HEK293T (cell line): ENCODE results near the gene ANKRD62.

Source experiments
- CTCF ChIA-PET: fragments of 350-600 bp; formaldehyde crosslinking; extraction: SDS; loops from one replicate; lab custom pipeline; 2021; ENCODE audit warnings: antibody characterized with exemption, inconsistent platforms; lab: Yijun Ruan, JAX
- POLR2A ChIA-PET: fragments of 350-600 bp; formaldehyde crosslinking; extraction: SDS; loops from one replicate; lab custom pipeline; 2020; ENCODE audit warnings: antibody characterized with exemption, inconsistent platforms; lab: Yijun Ruan, JAX
- DNase-seq: peaks from one replicate; pipeline ENCODE4 v3.0.0; 2012; ENCODE audit warnings: mixed read lengths; ENCODE audit errors: extremely low spot score
- ARNT ChIP-seq: fragments of 450-650 bp; IDR thresholded peaks from 2 replicates; pipeline ENCODE4 v1.6.1; 2017; ENCODE audit warnings: mild to moderate bottlenecking
- BHLHE40 ChIP-seq: fragments of 450-650 bp; IDR thresholded peaks from 2 replicates; pipeline ENCODE4 v1.6.1; 2016; ENCODE audit warnings: mild to moderate bottlenecking, moderate library complexity, borderline replicate concordance
- CTBP1 ChIP-seq: fragments of 450-650 bp; IDR thresholded peaks from 2 replicates; pipeline ENCODE4 v1.6.1; 2016; ENCODE audit warnings: borderline replicate concordance
- ELF4 ChIP-seq: fragments of 450-650 bp; IDR thresholded peaks from 2 replicates; pipeline ENCODE4 v1.6.1; 2017; ENCODE audit warnings: antibody characterized with exemption
- FOXA1 ChIP-seq: fragments of 450-650 bp; IDR thresholded peaks from 2 replicates; pipeline ENCODE4 v1.6.1; 2016; ENCODE audit warnings: mild to moderate bottlenecking
- FOXK2 ChIP-seq: fragments of 450-650 bp; IDR thresholded peaks from 2 replicates; pipeline ENCODE4 v1.6.1; 2016; ENCODE audit warnings: mild to moderate bottlenecking
- FOXM1 ChIP-seq: fragments of 450-650 bp; IDR thresholded peaks from 2 replicates; pipeline ENCODE4 v1.6.1; 2017; ENCODE audit warnings: mild to moderate bottlenecking, borderline replicate concordance
- HDGF ChIP-seq: fragments of 450-650 bp; IDR thresholded peaks from 2 replicates; pipeline ENCODE4 v1.6.1; 2017; ENCODE audit warnings: antibody characterized with exemption, borderline replicate concordance
- L3MBTL2 ChIP-seq: fragments of 450-650 bp; conservative IDR thresholded peaks from 2 replicates; pipeline ENCODE4 v1.6.1; 2016; ENCODE audit warnings: mild to moderate bottlenecking
- LEF1 ChIP-seq: fragments of 450-650 bp; IDR thresholded peaks from 2 replicates; pipeline ENCODE4 v1.6.1; 2017; ENCODE audit warnings: mild to moderate bottlenecking, borderline replicate concordance
- NFRKB ChIP-seq: fragments of 450-650 bp; IDR thresholded peaks from 2 replicates; pipeline ENCODE4 v1.6.1; 2016; ENCODE audit warnings: mild to moderate bottlenecking, moderate library complexity
- SP1 ChIP-seq: fragments of 450-650 bp; IDR thresholded peaks from 2 replicates; pipeline ENCODE4 v1.6.1; 2017
- SUZ12 ChIP-seq: fragments of 450-650 bp; IDR thresholded peaks from 2 replicates; pipeline ENCODE4 v1.6.1; 2016; ENCODE audit warnings: mild to moderate bottlenecking
- TARDBP ChIP-seq: fragments of 450-650 bp; IDR thresholded peaks from 2 replicates; pipeline ENCODE4 v1.6.1; 2016
- ZNF384 ChIP-seq: fragments of 450-650 bp; IDR thresholded peaks from 2 replicates; pipeline ENCODE4 v1.6.1; 2016
- TF ChIP-seq, protein P1 (sequence below): fragments of 450-650 bp; IDR thresholded peaks from 2 replicates; pipeline ENCODE4 v1.6.1; 2016

The ANKRD62 gene

GRCh38 chr18:12154361-12154760 is 60.7 kb downstream of the ANKRD62 start:
- ChIA-PET POLR2A (no interaction called here), CTCF (no interaction called here)
- no peak for DNase-seq
- TF ChIP-seq LEF1 (no peak), FOXK2 (no peak), NFRKB (no peak), FOXA1 (no peak), ELF4 (no peak), BHLHE40 (no peak)
- TF ChIP-seq, protein P1, sequence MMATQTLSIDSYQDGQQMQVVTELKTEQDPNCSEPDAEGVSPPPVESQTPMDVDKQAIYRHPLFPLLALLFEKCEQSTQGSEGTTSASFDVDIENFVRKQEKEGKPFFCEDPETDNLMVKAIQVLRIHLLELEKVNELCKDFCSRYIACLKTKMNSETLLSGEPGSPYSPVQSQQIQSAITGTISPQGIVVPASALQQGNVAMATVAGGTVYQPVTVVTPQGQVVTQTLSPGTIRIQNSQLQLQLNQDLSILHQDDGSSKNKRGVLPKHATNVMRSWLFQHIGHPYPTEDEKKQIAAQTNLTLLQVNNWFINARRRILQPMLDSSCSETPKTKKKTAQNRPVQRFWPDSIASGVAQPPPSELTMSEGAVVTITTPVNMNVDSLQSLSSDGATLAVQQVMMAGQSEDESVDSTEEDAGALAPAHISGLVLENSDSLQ = no peak

DNA sequence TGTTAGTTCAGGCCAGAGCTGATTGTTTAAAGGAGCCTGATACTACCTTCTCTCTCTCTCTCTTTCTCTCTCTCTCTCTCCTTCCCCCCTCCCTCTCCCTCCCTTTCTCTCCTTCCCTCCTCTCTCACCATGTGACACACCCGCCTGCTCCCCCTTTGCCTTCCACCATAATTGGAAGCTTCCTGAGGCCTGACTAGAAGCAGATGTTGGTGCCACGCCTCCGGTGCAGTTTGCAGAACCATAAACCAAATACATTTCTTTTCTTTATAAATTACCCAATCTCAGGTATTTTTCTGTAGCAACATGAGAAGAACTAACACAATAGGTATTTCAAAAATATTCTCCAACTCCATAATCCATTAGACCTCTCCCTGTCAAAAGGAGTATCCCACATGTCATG is 62.4 kb downstream of the ANKRD62 start:
- TF ChIP-seq, protein P1 = no peak
- TF ChIP-seq ELF4 (no peak), BHLHE40 (no peak), SUZ12 (no peak), NFRKB (no peak), HDGF (no peak), L3MBTL2 (no peak), SP1 (no peak), TARDBP (no peak), ARNT (no peak), FOXM1 (no peak), LEF1 (no peak), ZNF384 (no peak), CTBP1 (no peak), FOXK2 (no peak), FOXA1 (no peak)
- POLR2A ChIA-PET = no interaction called here
- CTCF ChIA-PET = no interaction called here
- DNase-seq = no peak

- POLR2A ChIA-PET = no interaction called here
- CTCF ChIA-PET = no interaction called here
- TF ChIP-seq, protein P1 = 0 out of 2 replicates have a peak, but pooled peaks have one; percentile 13
- no peak for TF ChIP-seq HDGF
- DNase-seq = no peak
Observed at GRCh38 chr18:12159446-12159845, 65.8 kb downstream of the ANKRD62 start.

GRCh38 chr18:12162786-12163185 is 69.1 kb downstream of the ANKRD62 start:
- no peak for TF ChIP-seq SP1
- TF ChIP-seq HDGF = no peak
- no peak for TF ChIP-seq ZNF384
- ChIA-PET CTCF (no interaction called here), POLR2A (no interaction called here)
- DNase-seq = no peak

GRCh38 chr18:12165038-12165768 is 71.6 kb downstream of the ANKRD62 start:
- POLR2A ChIA-PET = no interaction called here
- CTCF ChIA-PET = no interaction called here
- no peak for DNase-seq
- TF ChIP-seq, protein P1 = peak; percentile 52; the same call in 1 of the 2 replicates
- TF ChIP-seq L3MBTL2 (no peak), CTBP1 (peak; percentile 60; the same call in 1 of the 2 replicates)
